HepG2 (cell line): ENCODE data around the gene RBL1. TPM values are rescaled to one million over a fixed set of nuclear protein-coding genes. Genes with fewer than 3 reads are reported as not detected.

ENCODE experiments used
- GATAD1 ChIP-seq: IDR thresholded peaks from 2 replicates; pipeline ENCODE4 v1.6.1; 2016; ENCODE audit warnings: missing genetic modification reagents, missing compliant biosample characterization
- GLI4 ChIP-seq: sonication (generic); formaldehyde crosslinking; IDR thresholded peaks from 2 replicates; pipeline ENCODE4 v1.5.1; 2020; ENCODE audit warnings: missing genetic modification reagents, mild to moderate bottlenecking, moderate library complexity, borderline replicate concordance
- HCFC1 ChIP-seq: fragments of 150-350 bp; IDR thresholded peaks from 2 replicates; pipeline ENCODE4 v1.6.1; 2014; ENCODE audit warnings: low read depth, low read length
- HOXA7 ChIP-seq: sonication (generic); formaldehyde crosslinking; IDR thresholded peaks from 2 replicates; pipeline ENCODE4 v1.8.1; 2022; ENCODE audit warnings: mild to moderate bottlenecking, missing genetic modification reagents, moderate library complexity
- JARID2 ChIP-seq: sonication (generic); formaldehyde crosslinking; IDR thresholded peaks from 2 replicates; pipeline ENCODE4 v1.8.1; 2023; ENCODE audit warnings: missing genetic modification reagents, inconsistent platforms; ENCODE audit not compliant: insufficient replicate concordance
- KDM1A ChIP-seq: IDR thresholded peaks from 2 replicates; pipeline ENCODE4 v1.6.1; 2016; ENCODE audit warnings: missing compliant biosample characterization
- NR2C2 ChIP-seq: sonication (generic); formaldehyde crosslinking; IDR thresholded peaks from 2 replicates; pipeline ENCODE4 v1.4.0; 2020; ENCODE audit warnings: missing genetic modification reagents, mild to moderate bottlenecking, moderate library complexity, borderline replicate concordance
- ONECUT2 ChIP-seq: sonication (generic); formaldehyde crosslinking; IDR thresholded peaks from 2 replicates; pipeline ENCODE4 v1.4.0; 2020; ENCODE audit warnings: missing genetic modification reagents
- SNAI1 ChIP-seq: sonication (generic); formaldehyde crosslinking; IDR thresholded peaks from 2 replicates; pipeline ENCODE4 v1.5.0; 2020; ENCODE audit warnings: mild to moderate bottlenecking, missing genetic modification reagents, borderline replicate concordance
- ZNF234 ChIP-seq: sonication (generic); formaldehyde crosslinking; conservative IDR thresholded peaks from 2 replicates; pipeline ENCODE4 v1.5.1; 2020; ENCODE audit warnings: mild to moderate bottlenecking, missing genetic modification reagents
- ZNF510 ChIP-seq: sonication (generic); formaldehyde crosslinking; IDR thresholded peaks from 2 replicates; pipeline ENCODE4 v1.4.0; 2020; ENCODE audit warnings: low read depth, mild to moderate bottlenecking, missing genetic modification reagents
- ZNF674 ChIP-seq: sonication (generic); formaldehyde crosslinking; IDR thresholded peaks from 2 replicates; pipeline ENCODE4 v1.5.0; 2020; ENCODE audit warnings: low read depth, mild to moderate bottlenecking, missing genetic modification reagents
- ZSCAN31 ChIP-seq: sonication (generic); formaldehyde crosslinking; IDR thresholded peaks from 2 replicates; pipeline ENCODE4 v1.5.0; 2020; ENCODE audit warnings: low read depth, mild to moderate bottlenecking, missing genetic modification reagents
- polyA plus RNA-seq, 8 experiments: library from polyadenylated mRNA; depleted of rRNA in 3 of 8; stranded (reverse) in 7 of 8; unstranded in 1 of 8; fragments of >200 nt; fragmentation: Illumina TruSeq in 4 of 8; extraction: Trizol in 4 of 8; gene quantifications; 2 replicates each; pipeline versions ENCODE4 v1.2.1 to v1.2.3, GENCODE V29; 2011 to 2016; ENCODE audit warnings: low read depth in 4 of 8, missing spikeins in 1 of 8, mixed read lengths in 1 of 8; ENCODE audit not compliant: insufficient read depth in 1 of 8
- total RNA-seq, 5 experiments: library from RNA; depleted of rRNA; stranded (reverse); fragments of >200 nt; fragmentation: Illumina TruSeq; extraction: Trizol; gene quantifications; 2 replicates each; pipeline ENCODE4 v1.2.3, GENCODE V29; 2016; ENCODE audit warnings: low read depth in 1 of 5
- TF ChIP-seq, protein P1 (sequence below): sonication (generic); formaldehyde crosslinking; IDR thresholded peaks from 2 replicates; pipeline ENCODE4 v1.8.0; 2022; ENCODE audit warnings: missing genetic modification reagents, mild to moderate bottlenecking, inconsistent platforms, borderline replicate concordance
- TF ChIP-seq, protein P2 (sequence below): sonication (generic); formaldehyde crosslinking; IDR thresholded peaks from 2 replicates; pipeline ENCODE4 v1.8.1; 2023; ENCODE audit warnings: mild to moderate bottlenecking, missing genetic modification reagents
- TF ChIP-seq, protein P3 (sequence below): sonication (generic); formaldehyde crosslinking; IDR thresholded peaks from 2 replicates; pipeline ENCODE4 v1.5.0; 2020; ENCODE audit warnings: missing genetic modification reagents
- TF ChIP-seq, protein P4 (sequence below): sonication (generic); formaldehyde crosslinking; IDR thresholded peaks from 2 replicates; pipeline ENCODE4 v1.4.0; 2020; ENCODE audit warnings: low read depth, mild to moderate bottlenecking, missing genetic modification reagents
- TF ChIP-seq, protein P5 (sequence below): IDR thresholded peaks from 2 replicates; pipeline ENCODE4 v1.6.1; 2016; ENCODE audit warnings: low read depth
- TF ChIP-seq, protein P6 (sequence below): sonication (generic); formaldehyde crosslinking; IDR thresholded peaks from 2 replicates; pipeline ENCODE4 v1.5.1; 2020; ENCODE audit warnings: missing genetic modification reagents, mild to moderate bottlenecking, borderline replicate concordance

Gene RBL1
- total and polyA plus RNA-seq, 2 of the 13 experiments (the other 11 are each of a cell fraction or from before 2014, with no cell fraction given) = 6.0 to 27.5 TPM

DNA sequence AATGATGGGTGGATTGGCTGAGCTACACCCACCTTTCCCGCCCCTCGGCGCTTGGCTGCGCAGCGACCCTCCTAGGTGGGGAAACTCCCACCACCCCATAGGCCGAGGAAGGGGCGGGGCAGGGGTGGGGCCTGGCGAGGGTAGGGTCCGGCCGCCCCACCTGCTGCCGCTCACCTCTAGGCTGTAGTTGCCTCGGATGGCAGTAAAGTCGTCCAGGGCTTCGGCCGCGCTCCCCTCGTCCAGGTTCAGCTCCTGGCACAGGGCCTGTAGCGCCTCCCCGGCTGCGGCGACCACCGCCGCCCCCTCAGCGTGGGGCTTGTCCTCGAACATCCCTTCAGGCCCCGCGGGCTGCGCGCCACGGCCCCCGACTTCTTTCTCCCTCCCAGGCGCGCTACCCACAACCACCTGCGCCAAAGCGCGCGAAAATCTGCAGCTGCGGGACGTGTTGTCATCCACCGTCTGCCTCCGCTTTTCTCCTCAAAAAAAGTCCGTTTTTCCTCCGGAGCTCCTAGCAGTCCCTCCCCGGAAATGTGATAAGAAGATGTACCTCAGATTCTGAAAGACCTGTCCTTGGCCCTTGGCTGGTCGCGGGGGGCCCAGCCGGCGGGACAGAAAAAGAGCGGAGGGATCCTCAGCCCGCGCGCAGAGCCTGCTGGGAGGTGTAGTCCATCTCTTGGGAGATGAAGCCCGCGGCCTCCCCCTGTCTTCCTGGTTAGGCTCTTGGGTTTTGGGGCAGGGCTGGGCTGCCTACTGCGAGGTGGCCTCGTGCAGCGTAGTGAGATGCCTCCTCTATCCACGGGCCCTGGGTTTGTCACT lies at the start of gene RBL1 (continued):
- TF ChIP-seq ONECUT2 (CRISPR knock-in tag) = 0 out of 2 replicates have a peak, but pooled peaks have one; percentile 53
- TF ChIP-seq ZSCAN31 (CRISPR knock-in tag) = peak; percentile 96
- TF ChIP-seq JARID2 = peak; percentile 55
- TF ChIP-seq, protein P1, sequence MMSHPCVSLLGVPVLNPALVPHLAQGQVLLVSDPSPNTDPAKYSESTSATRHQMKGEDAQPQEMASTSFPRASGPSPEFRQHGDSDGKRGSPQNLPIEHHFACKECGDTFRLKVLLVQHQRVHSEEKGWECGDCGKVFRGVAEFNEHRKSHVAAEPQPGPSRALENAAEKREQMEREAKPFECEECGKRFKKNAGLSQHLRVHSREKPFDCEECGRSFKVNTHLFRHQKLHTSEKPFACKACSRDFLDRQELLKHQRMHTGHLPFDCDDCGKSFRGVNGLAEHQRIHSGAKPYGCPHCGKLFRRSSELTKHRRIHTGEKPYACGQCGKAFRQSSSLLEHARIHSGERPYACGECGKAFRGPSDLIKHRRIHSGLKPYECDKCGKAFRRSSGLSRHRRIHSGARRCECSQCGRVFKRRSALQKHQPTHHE (CRISPR knock-in tag) = peak; percentile 98
- TF ChIP-seq, protein P2, sequence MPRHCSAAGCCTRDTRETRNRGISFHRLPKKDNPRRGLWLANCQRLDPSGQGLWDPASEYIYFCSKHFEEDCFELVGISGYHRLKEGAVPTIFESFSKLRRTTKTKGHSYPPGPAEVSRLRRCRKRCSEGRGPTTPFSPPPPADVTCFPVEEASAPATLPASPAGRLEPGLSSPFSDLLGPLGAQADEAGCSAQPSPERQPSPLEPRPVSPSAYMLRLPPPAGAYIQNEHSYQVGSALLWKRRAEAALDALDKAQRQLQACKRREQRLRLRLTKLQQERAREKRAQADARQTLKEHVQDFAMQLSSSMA = no peak
- TF ChIP-seq, protein P3, sequence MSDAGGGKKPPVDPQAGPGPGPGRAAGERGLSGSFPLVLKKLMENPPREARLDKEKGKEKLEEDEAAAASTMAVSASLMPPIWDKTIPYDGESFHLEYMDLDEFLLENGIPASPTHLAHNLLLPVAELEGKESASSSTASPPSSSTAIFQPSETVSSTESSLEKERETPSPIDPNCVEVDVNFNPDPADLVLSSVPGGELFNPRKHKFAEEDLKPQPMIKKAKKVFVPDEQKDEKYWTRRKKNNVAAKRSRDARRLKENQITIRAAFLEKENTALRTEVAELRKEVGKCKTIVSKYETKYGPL (CRISPR knock-in tag) = peak; percentile 83
- TF ChIP-seq, protein P4, sequence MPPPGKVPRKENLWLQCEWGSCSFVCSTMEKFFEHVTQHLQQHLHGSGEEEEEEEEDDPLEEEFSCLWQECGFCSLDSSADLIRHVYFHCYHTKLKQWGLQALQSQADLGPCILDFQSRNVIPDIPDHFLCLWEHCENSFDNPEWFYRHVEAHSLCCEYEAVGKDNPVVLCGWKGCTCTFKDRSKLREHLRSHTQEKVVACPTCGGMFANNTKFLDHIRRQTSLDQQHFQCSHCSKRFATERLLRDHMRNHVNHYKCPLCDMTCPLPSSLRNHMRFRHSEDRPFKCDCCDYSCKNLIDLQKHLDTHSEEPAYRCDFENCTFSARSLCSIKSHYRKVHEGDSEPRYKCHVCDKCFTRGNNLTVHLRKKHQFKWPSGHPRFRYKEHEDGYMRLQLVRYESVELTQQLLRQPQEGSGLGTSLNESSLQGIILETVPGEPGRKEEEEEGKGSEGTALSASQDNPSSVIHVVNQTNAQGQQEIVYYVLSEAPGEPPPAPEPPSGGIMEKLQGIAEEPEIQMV (CRISPR knock-in tag) = peak; percentile 92
- TF ChIP-seq NR2C2 (CRISPR knock-in tag) = peak; percentile 91
- TF ChIP-seq ZNF674 (CRISPR knock-in tag) = no peak
- peak; percentile 99 for TF ChIP-seq ZNF510
- peak; percentile 92 for TF ChIP-seq HCFC1
- TF ChIP-seq ZNF234 (CRISPR knock-in tag) = peak; percentile 65; the same call in 1 of the 2 replicates
- TF ChIP-seq, protein P5, sequence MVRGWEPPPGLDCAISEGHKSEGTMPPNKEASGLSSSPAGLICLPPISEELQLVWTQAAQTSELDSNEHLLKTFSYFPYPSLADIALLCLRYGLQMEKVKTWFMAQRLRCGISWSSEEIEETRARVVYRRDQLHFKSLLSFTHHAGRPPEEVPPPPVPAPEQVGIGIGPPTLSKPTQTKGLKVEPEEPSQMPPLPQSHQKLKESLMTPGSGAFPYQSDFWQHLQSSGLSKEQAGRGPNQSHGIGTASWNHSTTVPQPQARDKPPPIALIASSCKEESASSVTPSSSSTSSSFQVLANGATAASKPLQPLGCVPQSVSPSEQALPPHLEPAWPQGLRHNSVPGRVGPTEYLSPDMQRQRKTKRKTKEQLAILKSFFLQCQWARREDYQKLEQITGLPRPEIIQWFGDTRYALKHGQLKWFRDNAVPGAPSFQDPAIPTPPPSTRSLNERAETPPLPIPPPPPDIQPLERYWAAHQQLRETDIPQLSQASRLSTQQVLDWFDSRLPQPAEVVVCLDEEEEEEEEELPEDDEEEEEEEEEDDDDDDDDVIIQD (CRISPR knock-in tag) = peak; percentile 55; the same call in 1 of the 2 replicates
- peak; percentile 68; the same call in 1 of the 2 replicates for TF ChIP-seq KDM1A
- peak; percentile 96; the same call in 1 of the 2 replicates for TF ChIP-seq GLI4
- peak; percentile 100 for TF ChIP-seq SNAI1 (CRISPR knock-in tag)
- TF ChIP-seq, protein P6, sequence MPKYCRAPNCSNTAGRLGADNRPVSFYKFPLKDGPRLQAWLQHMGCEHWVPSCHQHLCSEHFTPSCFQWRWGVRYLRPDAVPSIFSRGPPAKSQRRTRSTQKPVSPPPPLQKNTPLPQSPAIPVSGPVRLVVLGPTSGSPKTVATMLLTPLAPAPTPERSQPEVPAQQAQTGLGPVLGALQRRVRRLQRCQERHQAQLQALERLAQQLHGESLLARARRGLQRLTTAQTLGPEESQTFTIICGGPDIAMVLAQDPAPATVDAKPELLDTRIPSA (CRISPR knock-in tag) = no peak; the same call in 1 of the 2 replicates
- peak; percentile 95 for TF ChIP-seq GATAD1 (CRISPR knock-in tag)
- TF ChIP-seq HOXA7 (CRISPR knock-in tag) = peak; percentile 95
